LHCN-M2 (cell line): ENCODE measurements around the gene PPP2R3A. TPM values are rescaled to one million over a fixed set of nuclear protein-coding genes. Genes with fewer than 3 reads are reported as not detected.
"Not testable (repeated sequence)": the region's sequence is repeated elsewhere in the genome, so short reads cannot be mapped to it uniquely, and the experiment has no call there.

Experiments
- DNase-seq: peaks from one replicate; pipeline ENCODE4 v3.0.0-alpha.2; 2012; ENCODE audit warnings: low read depth
- total RNA-seq: library from RNA; depleted of rRNA; stranded (reverse); fragments of >200 nt; gene quantifications from 2 replicates; pipeline ENCODE4 v1.2.3, GENCODE V29; 2014

PPP2R3A gene
- total RNA-seq, 1 experiment from 2014 or later = 15.3 TPM

- peak; percentile 26 for DNase-seq
These were observed 184.1 kb downstream of the PPP2R3A start for GRCh38 chr3:136149667-136150066.

GRCh38 chr3:136151219-136151618 is 185.7 kb downstream of the PPP2R3A start:
- DNase-seq = no peak

- no peak for DNase-seq
These were observed 186.8 kb downstream of the PPP2R3A start for GRCh38 chr3:136152176-136152843.

GRCh38 chr3:136152963-136153362 is 187.4 kb downstream of the PPP2R3A start:
- no peak for DNase-seq

GRCh38 chr3:136161516-136161915 is 196.0 kb downstream of the PPP2R3A start:
- DNase-seq = no peak

GRCh38 chr3:136162322-136162721 is 196.8 kb downstream of the PPP2R3A start:
- no peak for DNase-seq

GRCh38 chr3:136163607-136164006 is 198.1 kb downstream of the PPP2R3A start:
- peak; percentile 70 for DNase-seq

GRCh38 chr3:136166507-136166906 is 201.0 kb downstream of the PPP2R3A start:
- DNase-seq = no peak

- DNase-seq = not testable (repeated sequence)
These were observed 202.7 kb downstream of the PPP2R3A start for GRCh38 chr3:136168236-136168635.

GRCh38 chr3:136171097-136171542 is 205.6 kb downstream of the PPP2R3A start:
- DNase-seq = no peak

GRCh38 chr3:136173939-136174490 is 208.5 kb downstream of the PPP2R3A start:
- no peak for DNase-seq

- no peak for DNase-seq
These were observed 212.3 kb downstream of the PPP2R3A start for GRCh38 chr3:136177876-136178275.

GRCh38 chr3:136181741-136182140 is 216.2 kb downstream of the PPP2R3A start:
- DNase-seq = no peak

GRCh38 chr3:136184703-136185102 is 219.2 kb downstream of the PPP2R3A start:
- DNase-seq = no peak

- no peak for DNase-seq
These were observed 220.8 kb downstream of the PPP2R3A start for GRCh38 chr3:136186344-136186743.

GRCh38 chr3:136186846-136187245 is 221.3 kb downstream of the PPP2R3A start:
- DNase-seq = no peak

GRCh38 chr3:136187868-136188267 is 222.3 kb downstream of the PPP2R3A start:
- DNase-seq = no peak

- no peak for DNase-seq
These were observed 223.5 kb downstream of the PPP2R3A start for GRCh38 chr3:136189043-136189442.

GRCh38 chr3:136189859-136190617 is 224.5 kb downstream of the PPP2R3A start:
- no peak for DNase-seq

- not testable (repeated sequence) for DNase-seq
These were observed 226.7 kb downstream of the PPP2R3A start for GRCh38 chr3:136192195-136192594.

- DNase-seq = no peak
These were observed 227.3 kb downstream of the PPP2R3A start for GRCh38 chr3:136192831-136193230.

- no peak for DNase-seq
These were observed 227.9 kb downstream of the PPP2R3A start for GRCh38 chr3:136193278-136194054.
